Measurements from ENCODE around the gene CSRNP3.

DNA sequence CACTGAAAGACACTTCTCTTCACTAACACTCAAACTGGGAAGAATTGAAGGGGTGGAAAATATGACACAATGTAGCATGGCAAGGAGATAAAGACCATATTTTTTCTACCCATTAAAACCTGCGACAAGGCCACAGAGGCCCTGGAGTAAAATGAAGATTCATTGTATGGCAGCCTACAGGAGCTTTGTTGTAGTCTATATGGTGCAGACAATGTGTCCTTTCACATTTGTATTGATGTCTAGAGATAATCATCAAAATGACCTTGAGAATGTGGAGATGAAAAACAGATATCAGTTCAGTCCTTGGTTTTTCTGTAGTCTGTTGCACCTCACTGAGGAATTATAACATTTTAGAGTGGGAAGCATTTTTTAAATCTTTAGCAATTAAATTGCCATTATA, 80.1 kb downstream of the CSRNP3 start:
- no peak for TF ChIP-seq RAD21 (IDR thresholded peaks at IDR 0.05; ENCODE audit: low read depth)
- TF ChIP-seq CEBPB (IDR thresholded peaks at IDR 0.05), result no peak
- no peak for TF ChIP-seq TCF12 (IDR thresholded peaks at IDR 0.05; ENCODE audit: low read depth)
- TF ChIP-seq, protein P1, sequence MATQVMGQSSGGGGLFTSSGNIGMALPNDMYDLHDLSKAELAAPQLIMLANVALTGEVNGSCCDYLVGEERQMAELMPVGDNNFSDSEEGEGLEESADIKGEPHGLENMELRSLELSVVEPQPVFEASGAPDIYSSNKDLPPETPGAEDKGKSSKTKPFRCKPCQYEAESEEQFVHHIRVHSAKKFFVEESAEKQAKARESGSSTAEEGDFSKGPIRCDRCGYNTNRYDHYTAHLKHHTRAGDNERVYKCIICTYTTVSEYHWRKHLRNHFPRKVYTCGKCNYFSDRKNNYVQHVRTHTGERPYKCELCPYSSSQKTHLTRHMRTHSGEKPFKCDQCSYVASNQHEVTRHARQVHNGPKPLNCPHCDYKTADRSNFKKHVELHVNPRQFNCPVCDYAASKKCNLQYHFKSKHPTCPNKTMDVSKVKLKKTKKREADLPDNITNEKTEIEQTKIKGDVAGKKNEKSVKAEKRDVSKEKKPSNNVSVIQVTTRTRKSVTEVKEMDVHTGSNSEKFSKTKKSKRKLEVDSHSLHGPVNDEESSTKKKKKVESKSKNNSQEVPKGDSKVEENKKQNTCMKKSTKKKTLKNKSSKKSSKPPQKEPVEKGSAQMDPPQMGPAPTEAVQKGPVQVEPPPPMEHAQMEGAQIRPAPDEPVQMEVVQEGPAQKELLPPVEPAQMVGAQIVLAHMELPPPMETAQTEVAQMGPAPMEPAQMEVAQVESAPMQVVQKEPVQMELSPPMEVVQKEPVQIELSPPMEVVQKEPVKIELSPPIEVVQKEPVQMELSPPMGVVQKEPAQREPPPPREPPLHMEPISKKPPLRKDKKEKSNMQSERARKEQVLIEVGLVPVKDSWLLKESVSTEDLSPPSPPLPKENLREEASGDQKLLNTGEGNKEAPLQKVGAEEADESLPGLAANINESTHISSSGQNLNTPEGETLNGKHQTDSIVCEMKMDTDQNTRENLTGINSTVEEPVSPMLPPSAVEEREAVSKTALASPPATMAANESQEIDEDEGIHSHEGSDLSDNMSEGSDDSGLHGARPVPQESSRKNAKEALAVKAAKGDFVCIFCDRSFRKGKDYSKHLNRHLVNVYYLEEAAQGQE (IDR thresholded peaks at IDR 0.05; ENCODE audit: low read depth), result no peak
- no peak for TF ChIP-seq NFIC (IDR thresholded peaks at IDR 0.05)
